ENCODE results near the gene RBMXL3.

Gene RBMXL3

DNA sequence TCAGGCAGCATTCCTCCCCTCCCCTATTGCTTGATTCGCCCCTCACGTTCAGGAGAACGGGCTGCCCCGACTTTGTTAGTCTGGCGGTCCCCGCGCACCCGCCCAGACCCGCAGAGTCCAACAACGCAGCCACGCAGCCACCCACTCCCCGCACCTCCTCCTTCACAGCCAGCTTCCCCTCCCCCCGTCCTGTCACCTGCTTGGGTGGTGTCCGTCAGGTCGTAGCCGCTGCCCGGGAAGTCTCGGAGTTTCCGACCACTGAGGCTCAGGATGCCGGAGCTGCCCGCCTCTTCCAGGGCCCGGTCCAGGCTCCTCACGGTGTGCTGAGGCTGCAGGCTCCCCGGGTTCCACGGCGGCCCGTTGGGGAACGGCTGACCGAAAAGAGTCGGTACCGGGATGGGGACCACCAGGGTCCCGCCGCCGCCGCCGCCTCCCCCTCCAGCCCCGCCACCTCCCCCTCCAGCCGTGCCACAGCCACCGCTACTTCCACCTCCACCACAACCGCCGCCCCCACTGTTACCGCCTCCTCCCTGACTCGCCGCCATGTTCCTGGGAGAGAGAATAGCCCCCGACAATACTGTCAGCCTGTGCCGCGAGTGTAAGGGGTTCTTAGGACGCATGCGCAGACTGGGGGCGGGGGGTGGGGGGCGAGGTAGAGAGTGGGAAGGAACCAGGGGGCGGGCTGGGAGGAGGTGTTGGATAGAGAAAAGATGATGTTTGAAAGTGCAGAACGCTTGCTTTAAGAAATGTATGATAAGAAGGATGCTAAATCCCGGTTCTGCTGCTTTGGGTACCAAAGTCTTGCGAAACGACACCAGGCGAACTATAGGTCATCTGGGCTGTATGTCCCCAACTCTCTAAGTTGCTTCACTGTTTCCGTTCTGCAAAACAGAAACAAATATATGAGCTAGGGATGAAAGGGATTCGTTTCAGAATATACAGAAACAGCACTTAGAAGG, 44.6 kb downstream of the RBMXL3 start, which contains the start of gene LRCH2:
Gene LRCH2 (minus strand): TSS at position 600 of the 959 bp plus-strand sequence. CDS start 55 bp downstream, at position 545.
- in situ Hi-C loops (cut with MboI; ENCODE audit: low sequenced_read_pairs) = no loop called here

DNA sequence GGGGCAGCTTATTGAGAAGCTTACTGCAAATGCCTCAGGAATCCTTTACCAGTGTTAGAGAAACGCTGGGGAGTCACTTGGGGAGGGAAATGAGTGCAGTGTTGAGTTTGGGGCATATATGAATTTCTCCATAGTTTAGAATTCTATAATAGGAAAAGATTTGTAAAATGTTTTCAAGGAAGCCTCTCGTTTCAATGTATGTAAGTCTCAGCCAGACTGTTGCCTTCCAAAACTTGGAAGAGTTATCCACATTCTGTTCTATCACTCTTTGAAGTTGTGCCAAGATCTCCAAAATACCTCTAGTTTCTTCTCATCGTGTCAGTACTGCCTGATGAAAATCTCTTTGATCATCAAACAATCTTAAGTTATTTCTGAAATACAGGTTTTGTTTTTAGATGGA, 45.3 kb downstream of the RBMXL3 start:
- in situ Hi-C loops (cut with MboI; ENCODE audit: low sequenced_read_pairs) = no loop called here

DNA sequence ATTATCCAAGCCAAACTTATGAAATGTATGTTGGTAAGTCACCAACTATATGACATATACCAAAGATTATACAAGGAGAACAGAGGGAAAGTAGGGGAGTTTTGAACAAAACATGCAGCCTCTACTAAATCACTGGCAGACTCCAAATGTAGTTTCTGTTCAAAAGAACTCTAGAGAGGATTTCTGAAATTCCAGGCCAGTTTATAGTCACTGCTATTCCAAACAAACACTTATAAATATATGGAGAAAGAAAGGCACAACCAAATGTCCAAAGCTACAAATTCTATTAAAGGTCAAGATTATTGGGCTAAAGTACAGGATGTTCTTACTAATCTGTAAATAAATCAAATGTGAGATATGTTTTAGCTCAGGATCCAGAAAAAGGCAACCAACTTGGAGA, 47.4 kb downstream of the RBMXL3 start:
- in situ Hi-C loops (cut with MboI; ENCODE audit: low sequenced_read_pairs) = no loop called here

DNA sequence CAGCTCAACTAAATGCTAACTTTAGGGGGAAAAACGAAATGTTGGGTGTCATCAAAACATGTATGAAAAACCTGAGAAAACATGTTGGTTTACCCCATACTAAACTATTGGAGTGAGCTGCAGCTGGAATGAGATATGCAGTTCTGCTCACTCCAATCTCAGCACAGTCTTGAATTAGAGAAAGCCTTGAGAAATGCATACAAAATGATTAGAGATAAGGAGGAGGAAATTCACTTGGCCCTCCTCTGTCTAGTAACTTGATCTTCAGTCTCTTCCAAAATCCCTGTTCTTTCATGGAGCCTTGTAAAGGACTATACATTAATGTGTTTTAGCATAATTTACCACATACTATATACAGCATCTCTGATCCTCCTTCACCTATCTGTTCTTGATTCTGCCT, 47.8 kb downstream of the RBMXL3 start:
- in situ Hi-C loops (cut with MboI; ENCODE audit: low sequenced_read_pairs) = no loop called here

Measured in HL-60/S4 treated with retinoic acid at 250 ng/mL for 4 days and 3 days (cell line).